Astrocyte of the cerebellum (primary cell): ENCODE results near the gene PXDN.

Source experiments
- DNase-seq: peaks from one replicate; pipeline ENCODE4 v3.0.0-alpha.2; 2011; ENCODE audit warnings: low read depth
- H3K4me3 ChIP-seq: 2 replicates; pipeline ENCODE4 v1.5.1; 2011; ENCODE audit warnings: mild to moderate bottlenecking, low read depth, low read length, moderate library complexity
- CTCF ChIP-seq: IDR thresholded peaks from 2 replicates; pipeline ENCODE4 v1.5.1; 2012; ENCODE audit warnings: low read length, low read depth, moderate library complexity, mild to moderate bottlenecking; ENCODE audit errors: missing control alignments
- in situ Hi-C: cut with HindIII; loops from 2 replicates; pipeline ENCODE4 v1.10.0; 2017; ENCODE audit warnings: low sequenced_read_pairs

Gene PXDN

GRCh38 chr2:1586923-1587840 lies 157.1 kb downstream of the PXDN start:
- no peak for DNase-seq
- no peak overlapping the region for H3K4me3 ChIP-seq
- TF ChIP-seq CTCF, result no peak
- in situ Hi-C loops, result no loop called here

GRCh38 chr2:1586251-1586922 lies 157.9 kb downstream of the PXDN start:
- in situ Hi-C loops, result no loop called here

GRCh38 chr2:1585635-1586034 lies 158.7 kb downstream of the PXDN start:
- no peak for DNase-seq
- in situ Hi-C loops, result no loop called here
- TF ChIP-seq CTCF, result no peak

More at GRCh38 chr2:1586251-1586922, 157.9 kb downstream of the PXDN start:
- DNase-seq, result no peak
- H3K4me3 ChIP-seq, result no peak overlapping the region
- no peak for TF ChIP-seq CTCF

GRCh38 chr2:1584691-1585485 lies 159.4 kb downstream of the PXDN start:
- DNase-seq, result no peak
- peak; percentile 37 for TF ChIP-seq CTCF
- in situ Hi-C loops, result no loop called here
- H3K4me3 ChIP-seq, result no peak overlapping the region

More at GRCh38 chr2:1585635-1586034, 158.7 kb downstream of the PXDN start:
- H3K4me3 ChIP-seq, result no peak overlapping the region

- H3K4me3 ChIP-seq, result no peak overlapping the region
- in situ Hi-C loops, result no loop called here
- TF ChIP-seq CTCF, result no peak
- DNase-seq, result no peak
Observed at GRCh38 chr2:1584051-1584531, 160.2 kb downstream of the PXDN start.

GRCh38 chr2:1582891-1583341 lies 161.4 kb downstream of the PXDN start:
- in situ Hi-C loops, result no loop called here
- DNase-seq, result no peak
- H3K4me3 ChIP-seq, result no peak overlapping the region
- TF ChIP-seq CTCF, result no peak
